GM19438 (cell line): ENCODE results near the gene EPHX1.
"Not testable (repeated sequence)": the region's sequence is repeated elsewhere in the genome, so short reads cannot be mapped to it uniquely, and the experiment has no call there.

Experiments used
- ATAC-seq: cut with Tn5 transposase; IDR thresholded peaks from one replicate; pipeline ENCODE4 v1.9.1; 2021; ENCODE audit warnings: low read depth; ENCODE audit not compliant: unreplicated experiment

Gene EPHX1

DNA sequence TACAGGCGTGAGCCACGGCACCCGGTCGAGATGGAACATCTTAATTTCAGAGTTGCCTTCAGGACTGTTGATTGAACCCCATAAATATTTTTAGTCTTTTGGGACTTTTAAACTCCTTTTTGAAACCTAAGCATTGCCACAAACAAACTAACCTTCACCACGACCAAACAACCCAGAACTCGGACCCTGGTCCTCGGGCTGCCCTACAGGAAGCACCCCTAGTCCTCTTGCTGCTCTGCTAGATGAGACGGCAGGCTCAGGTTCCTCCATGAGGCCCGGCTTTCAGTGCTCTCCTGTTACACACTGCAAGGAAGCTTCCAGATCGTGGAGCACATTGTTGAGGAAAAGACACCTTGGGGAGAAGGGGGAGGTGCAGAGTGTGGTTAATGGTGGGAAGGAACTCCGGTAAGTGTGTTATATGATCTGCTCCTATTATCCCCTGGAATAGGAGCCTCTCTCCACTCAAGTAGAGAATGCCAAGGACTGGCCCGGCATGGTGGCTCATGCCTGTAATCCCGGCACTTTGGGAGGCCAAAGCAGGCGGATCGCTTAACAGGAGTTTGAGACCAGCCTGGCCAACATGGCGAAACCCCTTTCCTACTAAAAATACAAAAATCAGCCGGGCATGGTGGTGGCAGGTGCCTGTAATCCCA is 5.7 kb downstream of the EPHX1 start:
- no peak for ATAC-seq

DNA sequence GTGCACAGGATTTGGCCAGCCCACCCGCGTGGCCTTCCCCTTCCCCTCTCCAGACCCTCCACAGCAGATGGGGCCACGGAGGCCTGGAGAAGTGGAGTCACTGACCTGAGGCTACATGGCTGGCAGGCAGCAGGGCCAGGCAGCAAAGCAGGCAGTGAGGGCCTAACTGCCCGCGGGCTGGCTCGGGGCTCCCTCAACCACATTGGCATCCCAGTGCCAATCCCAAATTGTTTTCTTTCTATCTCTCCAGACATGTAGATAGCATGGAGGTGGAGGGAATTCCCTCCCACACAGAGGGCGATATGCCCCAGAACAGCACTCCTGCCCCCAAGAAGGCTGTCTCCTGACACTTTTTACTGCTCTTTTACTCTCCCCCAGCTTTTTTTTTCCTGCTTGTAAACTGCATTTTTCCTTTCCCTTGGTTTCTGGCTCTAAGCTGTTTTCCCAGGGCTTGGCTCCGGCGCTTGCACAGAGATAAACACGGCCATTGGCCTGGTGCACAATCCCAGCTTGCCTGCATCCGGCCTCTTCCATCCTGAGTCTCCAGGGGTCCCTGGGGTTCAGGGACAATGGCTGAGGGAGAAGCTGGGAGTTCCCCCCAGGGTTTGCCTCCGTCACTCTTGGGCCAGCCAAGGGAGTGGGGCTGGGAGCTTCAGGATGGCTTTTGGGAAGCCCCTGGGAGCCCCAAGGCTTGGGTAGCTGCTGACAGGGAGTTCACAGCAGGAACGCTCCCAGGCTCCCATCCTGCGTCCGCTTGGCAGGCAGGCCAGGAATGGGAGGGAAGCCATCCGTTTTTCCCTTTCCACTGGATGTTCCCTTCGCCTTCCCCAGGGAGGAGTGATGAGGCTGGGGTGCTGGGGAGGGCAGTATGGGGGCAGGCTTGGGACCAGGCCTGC is 7.0 kb downstream of the EPHX1 start:
- ATAC-seq, result no peak

DNA sequence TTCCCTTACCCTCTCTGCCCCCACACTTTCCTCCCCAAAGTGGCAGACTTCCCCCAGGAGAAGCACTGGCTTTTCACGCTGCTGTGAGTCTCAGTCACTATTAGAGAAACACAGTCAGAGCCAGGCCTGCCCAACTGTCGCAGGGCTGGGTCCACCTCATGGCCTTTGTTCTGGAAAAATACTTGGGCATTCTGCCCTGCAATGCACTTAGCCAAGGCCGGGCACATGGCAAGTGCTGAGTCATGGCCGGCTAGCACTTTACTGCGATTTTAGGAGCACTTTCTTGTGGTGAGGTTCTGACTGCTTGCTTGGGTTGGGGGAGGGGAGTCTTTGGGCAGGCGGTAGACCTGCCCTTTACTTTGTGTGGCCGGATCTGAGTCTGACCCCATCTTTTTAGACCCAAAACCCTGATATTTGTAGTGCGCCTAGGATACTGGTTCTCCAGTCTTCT is 7.7 kb downstream of the EPHX1 start:
- ATAC-seq, result no peak

DNA sequence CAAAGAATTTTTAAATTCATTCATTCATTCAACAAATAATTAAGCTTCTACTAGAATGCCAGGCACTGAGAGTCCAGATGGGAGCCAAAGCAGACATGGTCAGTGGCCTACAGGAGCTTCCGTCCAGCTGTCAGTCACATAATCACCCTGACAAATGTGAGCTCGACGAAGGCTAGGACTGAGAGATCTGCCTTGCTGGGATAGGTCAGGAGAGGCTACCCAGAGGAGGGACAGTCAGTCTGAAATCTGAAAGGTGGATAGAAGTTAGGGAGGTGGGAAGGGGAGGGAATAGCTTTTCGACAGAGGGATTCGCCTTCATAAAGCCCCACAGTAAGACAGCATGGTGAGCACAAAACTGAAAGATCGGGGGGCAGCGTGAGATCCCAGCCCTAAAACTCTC is 8.3 kb downstream of the EPHX1 start:
- ATAC-seq, result no peak

DNA sequence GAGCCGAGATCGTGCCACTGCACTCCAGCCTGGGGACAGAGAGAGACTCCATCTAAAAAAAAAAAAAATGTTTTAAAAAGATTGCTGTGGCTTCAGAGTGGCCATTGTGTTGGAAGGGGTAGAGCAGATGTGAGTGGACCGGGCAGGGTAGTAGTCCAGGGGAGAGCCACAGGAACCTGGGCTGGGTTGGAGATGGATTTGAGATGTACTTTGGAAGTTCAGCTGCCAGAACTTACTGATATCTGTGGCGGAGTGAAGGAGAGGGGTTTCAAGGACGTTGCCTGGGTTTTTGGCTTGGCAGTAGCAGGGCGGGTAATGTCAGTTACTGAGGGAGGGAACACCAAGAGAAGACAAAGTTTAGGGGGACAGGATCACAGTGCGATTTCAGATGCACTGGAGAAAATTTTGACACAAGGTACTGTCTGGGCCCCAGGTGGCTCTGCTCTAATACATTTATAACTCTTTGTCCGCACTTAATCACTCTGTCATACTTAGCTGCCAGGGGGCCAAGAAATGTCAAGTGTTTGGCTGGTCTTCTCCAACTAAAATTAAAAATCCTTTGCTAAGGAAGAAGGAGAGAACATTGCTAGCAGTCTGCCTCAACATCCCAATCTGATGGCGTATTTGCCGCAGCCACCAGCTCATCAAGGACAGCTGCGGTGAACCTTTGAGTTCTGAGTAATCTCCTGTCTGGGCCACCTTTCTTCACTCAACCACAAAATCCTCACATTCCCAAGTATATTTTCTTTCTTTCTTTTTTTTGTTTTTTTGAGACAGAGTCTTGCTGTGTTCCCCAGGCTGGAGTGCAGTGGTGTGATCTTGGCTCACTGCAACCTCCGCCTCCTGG is 9.6 kb downstream of the EPHX1 start:
- ATAC-seq, result no peak

DNA sequence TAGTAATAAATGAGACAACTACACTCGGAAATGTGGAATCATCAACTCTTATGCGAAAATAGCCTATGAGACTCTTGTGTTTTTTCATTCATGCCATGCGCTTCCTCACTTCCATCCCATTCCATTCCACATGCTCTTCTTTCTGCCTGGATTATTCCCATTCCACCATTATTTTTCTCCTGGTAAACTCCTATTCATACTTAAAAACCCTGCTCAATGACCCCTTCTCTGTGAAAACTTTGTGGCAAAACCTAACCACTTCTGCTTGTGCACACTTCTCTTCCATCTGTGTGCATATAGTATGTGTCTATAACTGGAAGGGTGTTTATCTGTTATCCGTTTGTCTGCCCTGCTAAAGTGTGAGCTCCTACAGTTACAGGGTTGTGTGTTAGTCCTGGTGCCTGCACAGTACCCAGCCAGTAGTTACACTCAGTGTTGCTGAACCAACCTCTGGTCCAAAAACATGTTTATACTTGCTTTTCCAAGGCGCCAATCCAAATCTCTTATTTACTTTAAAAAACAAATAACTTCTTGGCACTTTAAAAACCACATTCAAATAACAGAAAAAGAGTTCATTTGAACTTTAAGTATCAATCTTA is 10.7 kb downstream of the EPHX1 start:
- ATAC-seq, result no peak

DNA sequence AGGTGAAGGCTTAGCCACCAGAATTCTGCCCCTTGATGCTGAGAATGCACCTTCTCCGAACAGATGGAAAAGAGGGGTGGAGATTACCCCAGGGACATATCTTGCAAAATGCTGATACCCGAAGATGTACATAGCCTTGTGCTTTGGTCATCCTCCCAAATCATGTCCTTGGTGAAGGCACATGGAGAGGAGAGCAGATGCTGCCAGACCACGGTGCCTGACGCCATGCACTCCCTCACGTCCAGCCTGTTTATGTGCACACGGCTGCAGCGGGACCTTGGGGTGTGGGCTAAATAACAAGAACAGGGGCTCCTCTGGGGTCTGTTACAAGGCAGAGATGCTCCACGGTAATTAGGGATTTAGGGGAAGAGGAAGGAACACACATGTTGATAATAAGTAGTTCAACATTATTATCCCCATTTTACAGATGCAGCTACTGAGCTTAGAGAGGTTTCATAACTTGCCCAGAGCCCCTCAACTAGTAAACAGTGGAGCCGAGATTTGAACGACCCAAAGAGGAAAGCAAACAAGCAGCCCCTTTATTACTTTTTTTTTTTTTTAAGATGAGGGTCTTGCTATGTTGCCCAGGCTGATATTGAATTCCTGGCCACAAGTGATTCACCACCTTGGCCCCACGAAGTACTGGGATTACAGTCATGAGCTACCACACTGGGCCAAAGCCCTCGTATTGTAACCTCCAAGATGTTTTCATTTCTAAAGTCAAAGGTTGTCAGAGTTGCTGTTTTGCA is 12.9 kb downstream of the EPHX1 start:
- ATAC-seq, result no peak

DNA sequence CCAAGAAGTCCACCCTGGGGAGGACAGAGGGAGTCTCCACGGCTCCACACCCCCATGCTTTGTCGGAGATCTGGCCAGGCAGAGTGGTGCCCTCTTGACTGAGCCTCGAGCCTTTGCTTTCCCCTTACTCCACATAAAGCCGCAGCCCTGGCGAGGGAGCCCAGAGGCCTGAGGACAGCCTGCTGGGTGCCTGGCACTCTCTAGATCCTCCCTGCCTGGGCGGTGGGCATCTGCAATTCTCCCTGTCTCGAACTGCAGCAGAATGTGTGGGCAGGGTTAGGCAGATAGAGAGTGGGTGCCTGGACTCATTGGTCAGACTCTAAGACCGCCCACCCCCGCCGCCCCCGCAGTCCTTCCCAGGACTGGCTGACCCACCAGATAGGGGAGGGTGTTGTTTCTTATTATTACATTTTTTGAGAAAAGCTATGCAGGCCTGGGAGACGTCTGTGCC is 13.9 kb downstream of the EPHX1 start:
- no peak for ATAC-seq

DNA sequence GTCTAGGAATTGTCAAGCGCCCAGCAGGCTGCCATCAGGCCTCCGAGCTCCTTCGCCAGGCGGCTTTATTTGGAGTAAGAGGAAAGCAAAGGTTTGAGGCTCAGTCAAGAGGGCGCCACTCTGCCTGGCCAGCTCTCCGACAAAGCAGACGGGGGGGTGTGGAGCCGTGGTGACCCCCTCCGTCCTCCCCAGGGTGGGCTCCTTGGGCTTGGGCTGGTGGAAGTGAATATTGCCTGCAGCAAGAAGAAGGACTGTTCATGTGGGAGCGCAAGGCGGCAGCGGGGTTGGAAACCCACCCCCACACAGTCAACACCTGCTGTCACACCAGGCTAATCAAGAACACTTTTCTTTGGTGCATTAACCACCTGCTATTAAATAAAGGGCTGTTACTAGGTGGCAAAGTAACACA is 14.6 kb downstream of the EPHX1 start:
- ATAC-seq, result no peak

DNA sequence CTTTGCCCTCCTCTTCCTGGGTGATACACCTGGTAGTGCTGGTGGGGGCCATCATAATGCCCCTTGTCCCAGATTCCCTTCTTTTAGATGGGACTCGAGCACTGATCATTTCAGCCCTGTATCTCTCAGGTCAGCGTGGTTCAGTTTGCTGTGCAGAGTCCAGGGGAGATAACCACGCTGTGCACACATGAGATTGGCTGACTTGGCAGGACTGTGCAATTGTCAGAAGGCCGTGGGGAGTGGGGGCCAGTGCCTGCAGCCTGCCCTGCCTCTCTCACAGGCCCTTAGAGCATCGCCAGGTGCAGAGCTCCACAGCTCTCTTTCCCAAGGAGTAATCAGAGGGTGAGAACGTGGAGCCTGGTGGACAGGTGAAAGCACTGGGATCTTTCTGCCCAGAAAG is 15.2 kb downstream of the EPHX1 start:
- no peak for ATAC-seq

DNA sequence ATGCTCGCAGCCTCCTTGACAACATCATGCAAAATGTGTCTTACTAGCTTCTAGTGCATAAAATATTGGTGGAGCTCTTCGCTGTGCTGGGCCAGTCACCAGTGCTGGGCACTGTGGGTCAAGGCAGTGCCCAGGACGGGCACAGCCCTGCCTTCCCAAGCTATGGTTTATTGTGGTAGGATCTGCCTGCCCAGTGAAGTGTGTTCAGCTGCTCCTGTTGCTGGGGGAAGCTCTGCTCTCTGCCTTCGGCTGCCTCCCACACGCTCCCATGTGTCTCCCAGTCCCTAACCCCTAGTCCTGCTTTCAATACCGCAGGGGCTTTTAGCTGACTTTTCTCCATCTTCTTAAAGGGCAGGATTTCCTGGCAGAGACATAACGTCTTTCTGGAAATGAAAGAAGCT is 15.7 kb downstream of the EPHX1 start:
- no peak for ATAC-seq

DNA sequence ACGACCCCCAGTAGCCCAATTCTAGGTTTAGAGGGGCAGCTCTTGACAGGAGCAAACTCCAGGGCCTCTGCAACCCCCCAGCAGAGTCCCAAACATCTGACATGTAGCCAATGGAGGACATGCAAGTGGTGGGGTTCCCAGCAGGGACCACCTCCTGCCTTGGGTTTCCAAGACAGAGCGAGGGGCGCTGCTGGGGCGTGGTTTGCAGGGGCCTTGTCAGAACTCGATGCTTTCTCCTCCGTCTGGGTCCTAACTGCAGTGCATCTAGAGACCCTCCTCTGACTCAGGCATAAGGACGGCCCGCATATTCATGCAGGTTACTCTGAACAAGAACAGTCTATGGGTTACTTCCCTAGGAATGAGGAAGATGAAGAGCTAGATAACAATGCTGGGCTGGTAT is 17.2 kb downstream of the EPHX1 start:
- ATAC-seq, result no peak

DNA sequence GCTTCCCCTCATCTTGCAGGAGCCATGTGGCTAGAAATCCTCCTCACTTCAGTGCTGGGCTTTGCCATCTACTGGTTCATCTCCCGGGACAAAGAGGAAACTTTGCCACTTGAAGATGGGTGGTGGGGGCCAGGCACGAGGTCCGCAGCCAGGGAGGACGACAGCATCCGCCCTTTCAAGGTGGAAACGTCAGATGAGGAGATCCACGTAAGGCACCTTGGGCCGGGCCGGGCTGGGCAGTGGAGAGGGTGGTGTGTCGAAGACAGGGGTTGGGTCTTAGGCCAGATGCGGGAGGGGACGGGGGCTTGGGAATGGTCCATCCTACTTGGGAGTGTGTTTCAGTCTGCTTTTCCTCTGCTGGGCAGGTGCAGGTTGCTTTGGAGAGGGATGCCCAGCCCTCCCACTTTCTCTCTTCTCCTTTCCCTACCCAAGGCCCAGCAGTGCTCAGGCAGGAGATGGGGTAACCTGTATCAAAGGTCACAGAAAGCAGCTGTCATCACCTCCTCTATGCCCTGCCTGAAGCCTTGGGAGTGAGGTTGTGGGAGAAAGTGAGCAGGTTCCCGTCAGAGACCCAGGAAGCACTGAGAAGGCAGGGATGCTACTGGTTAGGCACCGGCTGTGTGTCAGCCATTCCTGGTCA is 18.9 kb downstream of the EPHX1 start:
- ATAC-seq, result no peak

DNA sequence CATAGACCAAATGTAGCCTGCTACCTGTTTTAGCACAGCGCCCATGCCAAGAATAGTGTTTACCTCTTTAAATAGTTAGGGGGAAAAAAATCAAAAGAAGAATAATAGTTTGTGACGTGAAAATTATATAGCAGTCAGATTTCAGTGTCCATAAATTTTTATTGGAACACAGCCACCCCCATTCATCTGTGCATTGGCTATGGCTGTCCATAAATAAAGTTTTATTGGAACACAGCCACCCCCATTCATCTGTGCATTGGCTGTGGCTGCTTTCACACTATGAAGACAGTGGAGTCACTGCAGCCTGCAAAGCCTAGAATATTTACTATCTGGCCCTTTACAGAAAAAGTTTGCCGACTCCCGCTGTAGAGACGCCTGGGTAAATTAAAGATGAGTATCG is 20.9 kb downstream of the EPHX1 start:
- no peak for ATAC-seq

DNA sequence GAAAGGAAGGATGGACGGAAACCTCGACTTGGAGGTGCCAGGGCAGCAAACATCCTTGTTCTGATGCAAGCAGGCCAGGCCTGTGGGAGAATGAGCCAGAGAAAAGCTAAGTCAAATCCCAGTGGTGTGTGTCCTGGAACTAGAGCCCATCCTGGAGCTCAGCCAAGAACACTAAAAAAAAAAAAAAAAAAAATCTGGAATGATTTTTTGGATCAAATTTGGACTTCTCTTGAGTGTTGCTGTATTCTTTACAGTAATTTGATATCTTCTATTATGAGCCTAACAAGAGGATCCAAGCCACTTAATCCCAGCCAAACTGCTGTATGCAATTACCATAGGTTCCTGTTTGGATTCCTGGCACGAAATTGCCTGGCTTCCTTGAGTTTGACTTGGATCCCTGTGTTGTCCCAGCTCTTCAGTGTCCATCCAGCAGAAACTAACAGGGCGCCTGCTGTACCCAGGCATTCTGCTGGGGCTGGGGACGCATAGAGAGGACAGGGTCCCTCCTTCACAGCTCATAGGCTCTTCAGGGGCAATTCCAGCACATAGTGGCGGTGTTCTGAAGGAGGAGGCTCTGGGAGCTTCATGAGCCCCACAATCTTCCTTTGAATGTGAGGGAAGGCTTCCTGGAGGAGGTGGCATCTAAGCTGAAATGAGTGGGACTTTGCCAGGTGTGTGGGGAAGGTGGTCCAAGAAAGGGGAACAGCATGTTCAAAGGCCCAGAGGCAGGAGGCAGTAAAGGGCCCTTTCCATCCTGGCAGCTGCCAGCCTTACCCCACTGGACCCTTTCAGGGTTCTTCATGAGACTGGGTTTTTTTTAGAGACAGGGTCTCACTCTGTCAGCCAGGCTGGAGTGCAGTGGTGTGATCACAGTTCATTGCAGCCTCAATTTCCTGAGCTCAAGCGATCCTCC is 24.7 kb downstream of the EPHX1 start:
- no peak for ATAC-seq

DNA sequence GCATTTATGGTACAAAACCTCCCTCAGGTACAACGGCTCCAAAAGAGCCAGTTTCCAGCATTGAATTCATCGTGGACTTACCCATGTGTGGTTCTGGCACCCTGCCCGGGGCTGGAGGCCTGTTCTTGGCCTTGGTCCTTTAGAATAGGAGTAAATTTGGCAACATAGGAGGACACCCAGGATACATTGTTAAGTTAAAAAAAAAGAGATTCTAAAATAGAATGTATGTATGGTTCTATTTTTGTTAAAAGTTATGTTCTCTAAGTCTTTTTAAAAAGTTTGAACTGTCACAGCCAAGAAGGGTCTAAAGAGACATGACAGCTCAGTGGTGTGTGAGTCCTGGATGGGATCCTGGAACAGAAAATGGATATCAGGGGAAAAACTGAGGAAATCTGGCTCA is 25.9 kb downstream of the EPHX1 start:
- no peak for ATAC-seq

DNA sequence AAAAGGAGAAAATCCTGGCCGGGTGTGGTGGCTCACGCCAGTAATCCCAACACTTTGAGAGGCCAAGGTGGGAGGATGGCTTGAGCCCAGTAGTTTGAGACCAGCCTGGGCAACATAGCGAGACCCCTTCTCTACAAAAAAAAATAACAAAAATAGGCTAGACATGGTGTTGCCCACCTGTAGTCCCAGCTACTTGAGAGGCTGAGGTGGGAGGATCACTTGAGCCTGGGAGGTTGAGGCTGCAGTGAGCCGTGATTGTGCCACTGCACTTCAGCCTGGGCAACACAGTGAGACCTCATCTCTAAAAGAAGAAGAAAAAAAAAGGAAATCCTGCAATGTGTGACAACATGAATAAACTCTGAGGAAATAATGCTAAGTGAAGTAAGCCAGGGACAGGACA is 26.4 kb downstream of the EPHX1 start:
- ATAC-seq, result not testable (repeated sequence)

DNA sequence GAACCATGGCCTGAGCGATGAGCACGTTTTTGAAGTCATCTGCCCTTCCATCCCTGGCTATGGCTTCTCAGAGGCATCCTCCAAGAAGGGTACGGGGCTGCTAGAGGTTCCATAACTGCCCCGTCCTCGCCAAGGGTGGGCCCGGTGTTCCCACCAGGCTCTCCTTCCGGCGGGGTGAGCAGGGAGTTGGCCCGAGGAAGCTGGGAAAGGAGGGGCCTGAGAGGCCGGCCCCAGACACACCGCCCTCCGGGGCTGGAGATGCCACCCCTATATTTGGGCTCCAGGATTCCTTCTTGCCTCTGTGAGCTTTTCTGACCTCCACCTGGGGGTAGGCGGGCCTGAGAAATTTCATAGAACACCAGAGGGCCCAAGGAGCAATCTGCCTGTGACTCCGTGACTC is 28.9 kb downstream of the EPHX1 start:
- ATAC-seq, result no peak

DNA sequence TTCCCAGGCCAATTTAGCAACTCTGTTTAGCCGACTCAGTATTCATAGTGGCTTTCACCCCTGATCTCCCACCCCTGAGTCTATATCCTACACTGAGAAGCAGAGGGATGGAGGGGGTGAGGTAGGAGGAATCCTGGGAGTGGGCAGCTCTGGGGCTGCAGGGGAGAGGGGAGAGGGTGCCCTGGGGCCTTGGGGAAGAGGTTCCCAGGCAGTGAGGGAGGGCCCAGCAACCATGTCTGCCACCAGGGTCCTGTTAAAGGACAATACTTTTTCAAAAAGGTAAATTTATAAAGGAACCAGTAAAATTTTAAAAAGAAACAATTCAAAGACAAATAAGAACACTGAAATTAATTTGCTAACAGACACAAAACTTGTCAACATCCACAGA is 30.3 kb downstream of the EPHX1 start:
- no peak for ATAC-seq
